ENCODE results near the gene MIP. TPM values are rescaled to one million over a fixed set of nuclear protein-coding genes. Genes with fewer than 3 reads are reported as not detected.

MIP gene
- total and polyA plus RNA-seq, 3 donors from 2014 or later: 0.63 to 1.2 (median 1.1) TPM

GRCh38 chr12:56479625-56480024 lies 25.2 kb upstream of the MIP start:
- Histone ChIP-seq H3K9me3 (no peaks in the 10 kb centered on the region), H3K36me3 (ENCODE audit: low read depth, missing control alignments) (no peaks in the 10 kb centered on the region), H3K4me1 (no peaks in the 10 kb centered on the region), H3K4me3 (no peak overlapping the region), H3K27me3 (no peaks in the 10 kb centered on the region), H3K27ac (no peak overlapping the region)
- intact Hi-C loops (cut with DNase I; ENCODE audit: low total_unique reads): no loop called here
- 97 to 98% methylated on average over 7 of the region's 7 CpGs for WGBS, 2 donors
- TF ChIP-seq POLR2A (IDR thresholded peaks at IDR 0.05) (no peak), CTCF (IDR thresholded peaks at IDR 0.05) (no peak)
- DNase-seq: no peak

GRCh38 chr12:56477521-56478225 lies 23.2 kb upstream of the MIP start:
- intact Hi-C loops (cut with DNase I; ENCODE audit: low total_unique reads): no loop called here
- Histone ChIP-seq H3K36me3 (ENCODE audit: low read depth, missing control alignments) (no peaks in the 10 kb centered on the region), H3K27me3 (no peaks in the 10 kb centered on the region), H3K9me3 (no peaks in the 10 kb centered on the region), H3K27ac (no peak overlapping the region), H3K4me3 (no peak overlapping the region), H3K4me1 (no peaks in the 10 kb centered on the region)
- WGBS, 2 donors: 90% methylated on average over 6 of the region's 6 CpGs
- TF ChIP-seq CTCF (IDR thresholded peaks at IDR 0.05) (no peak), POLR2A (IDR thresholded peaks at IDR 0.05) (no peak)
- no peak for DNase-seq

- H3K36me3 ChIP-seq (ENCODE audit: low read depth, missing control alignments): no peaks in the 10 kb centered on the region
- 92% methylated on average over 1 of the region's 1 CpG; no CpG with 5 or more reads in 1 of the 2 donors for WGBS, 2 donors
- H3K4me1 ChIP-seq: no peaks in the 10 kb centered on the region
- no peaks in the 10 kb centered on the region for H3K27me3 ChIP-seq
- H3K27ac ChIP-seq: no peak overlapping the region
- no peak overlapping the region for H3K4me3 ChIP-seq
- TF ChIP-seq CTCF (IDR thresholded peaks at IDR 0.05) (no peak), POLR2A (IDR thresholded peaks at IDR 0.05) (no peak)
- no peaks in the 10 kb centered on the region for H3K9me3 ChIP-seq
- no peak for DNase-seq
- intact Hi-C loops (cut with DNase I; ENCODE audit: low total_unique reads): no loop called here
These were observed 22.5 kb upstream of the MIP start for GRCh38 chr12:56476972-56477432.

- no peaks in the 10 kb centered on the region for H3K27me3 ChIP-seq
- no peak overlapping the region for H3K27ac ChIP-seq
- H3K36me3 ChIP-seq (ENCODE audit: low read depth, missing control alignments): no peaks in the 10 kb centered on the region
- WGBS, 2 donors: 79 to 82% methylated on average over 6 of the region's 6 CpGs
- H3K4me1 ChIP-seq: no peaks in the 10 kb centered on the region
- no peak for DNase-seq
- H3K9me3 ChIP-seq: no peaks in the 10 kb centered on the region
- intact Hi-C loops (cut with DNase I; ENCODE audit: low total_unique reads): no loop called here
- H3K4me3 ChIP-seq: no peak overlapping the region
- TF ChIP-seq POLR2A (IDR thresholded peaks at IDR 0.05) (no peak), CTCF (IDR thresholded peaks at IDR 0.05) (no peak)
These were observed 21.7 kb upstream of the MIP start for GRCh38 chr12:56476143-56476542.

- no peaks in the 10 kb centered on the region for H3K36me3 ChIP-seq (ENCODE audit: low read depth, missing control alignments)
- H3K27ac ChIP-seq: no peak overlapping the region
- peaks cover 7% of the 10 kb centered on the region for H3K4me1 ChIP-seq
- intact Hi-C loops (cut with DNase I; ENCODE audit: low total_unique reads): no loop called here
- WGBS, 2 donors: 80 to 87% methylated on average over 5 to 9 of the region's 9 CpGs
- DNase-seq: no peak
- H3K4me3 ChIP-seq: no peak overlapping the region
- H3K27me3 ChIP-seq: no peaks in the 10 kb centered on the region
- no peaks in the 10 kb centered on the region for H3K9me3 ChIP-seq
- TF ChIP-seq POLR2A (IDR thresholded peaks at IDR 0.05): no peak
- no peak for TF ChIP-seq CTCF (IDR thresholded peaks at IDR 0.05)
These were observed 19.9 kb upstream of the MIP start for GRCh38 chr12:56474389-56474788.

Data from testis (tissue), 3 donors.